Neural progenitor cell (in vitro differentiated cells): ENCODE data around the gene GHRHR.

Experiments
- CTCF ChIP-seq: fragments of 200-600 bp; sonication (generic); IDR thresholded peaks from 2 replicates; pipeline ENCODE4 v1.5.1; 2017; ENCODE audit warnings: antibody characterized with exemption, mild to moderate bottlenecking
- EZH2phosphoT487 ChIP-seq: fragments of 200-600 bp; sonication (generic); IDR thresholded peaks from 2 replicates; pipeline ENCODE4 v1.6.1; 2017; ENCODE audit warnings: antibody characterized with exemption

GRCh38 chr7:30989824-30990672, 26.3 kb downstream of the GHRHR start:
- TF ChIP-seq CTCF (no peak), EZH2phosphoT487 (no peak)
